ENCODE data around the gene UPP2. TPM values are rescaled to one million over a fixed set of nuclear protein-coding genes. Genes with fewer than 3 reads are reported as not detected.
A peak's percentile ranks its signal among the peaks of the same experiment; 100 is the strongest.

The UPP2 gene
- not detected in 2 replicates for total RNA-seq (2014; rRNA removed; shearing (Covaris generic); ENCODE audit: low replicate concordance)

GRCh38 chr2:158101384-158101926 is at the start of gene UPP2:
TSS of gene UPP2 (plus strand) at chr2:158101876. CDS start at chr2:158102064, 188 bp downstream.
- no peak within 1 kb of the TSS for H3K4me3 ChIP-seq
- DNase-seq: no peak
- H3K9me3 ChIP-seq: no peaks in the 10 kb centered on the region
- H3K27me3 ChIP-seq: no peaks in the 10 kb centered on the region
- no peaks in the 10 kb centered on the region for H3K36me3 ChIP-seq

- Histone ChIP-seq H3K27me3 (no peaks in the 10 kb centered on the region), H3K9me3 (no peaks in the 10 kb centered on the region), H3K36me3 (no peaks in the 10 kb centered on the region), H3K4me3 (no peak overlapping the region)
- DNase-seq: no peak
Measured at GRCh38 chr2:158052761-158053160, 48.9 kb upstream of the UPP2 start.

- H3K27me3 ChIP-seq: no peaks in the 10 kb centered on the region
- H3K4me3 ChIP-seq: no peak overlapping the region
- H3K9me3 ChIP-seq: no peaks in the 10 kb centered on the region
- no peak for DNase-seq
- H3K36me3 ChIP-seq: no peaks in the 10 kb centered on the region
Measured at GRCh38 chr2:158056875-158057274, 44.8 kb upstream of the UPP2 start.

- H3K4me3 ChIP-seq: no peak overlapping the region
- H3K36me3 ChIP-seq: no peaks in the 10 kb centered on the region
- no peak for DNase-seq
- H3K27me3 ChIP-seq: no peaks in the 10 kb centered on the region
- H3K9me3 ChIP-seq: no peaks in the 10 kb centered on the region
Measured at GRCh38 chr2:158060160-158060834, 41.4 kb upstream of the UPP2 start.

GRCh38 chr2:158060835-158061435 is 40.7 kb upstream of the UPP2 start:
- no peak overlapping the region for H3K4me3 ChIP-seq
- H3K27me3 ChIP-seq: no peaks in the 10 kb centered on the region
- H3K36me3 ChIP-seq: no peaks in the 10 kb centered on the region
- DNase-seq: no peak
- no peaks in the 10 kb centered on the region for H3K9me3 ChIP-seq

- Histone ChIP-seq H3K9me3 (no peaks in the 10 kb centered on the region), H3K4me3 (no peak overlapping the region), H3K27me3 (no peaks in the 10 kb centered on the region), H3K36me3 (no peaks in the 10 kb centered on the region)
- DNase-seq: no peak
Measured at GRCh38 chr2:158061763-158062162, 39.9 kb upstream of the UPP2 start.

- Histone ChIP-seq H3K27me3 (no peaks in the 10 kb centered on the region), H3K36me3 (no peaks in the 10 kb centered on the region), H3K9me3 (no peaks in the 10 kb centered on the region), H3K4me3 (no peak overlapping the region)
- DNase-seq: no peak
Measured at GRCh38 chr2:158066046-158066713, 35.5 kb upstream of the UPP2 start.

- H3K36me3 ChIP-seq: no peaks in the 10 kb centered on the region
- no peaks in the 10 kb centered on the region for H3K9me3 ChIP-seq
- no peaks in the 10 kb centered on the region for H3K27me3 ChIP-seq
- no peak overlapping the region for H3K4me3 ChIP-seq
- no peak for DNase-seq
Measured at GRCh38 chr2:158071018-158071417, 30.7 kb upstream of the UPP2 start.

GRCh38 chr2:158072361-158072760 is 29.3 kb upstream of the UPP2 start:
- no peak for DNase-seq

GRCh38 chr2:158079672-158080071 is 22.0 kb upstream of the UPP2 start:
- DNase-seq: peak; percentile 9

More at GRCh38 chr2:158072361-158072760, 29.3 kb upstream of the UPP2 start:
- Histone ChIP-seq H3K9me3 (peaks cover 3% of the 10 kb centered on the region; the same call in 1 of the 2 replicates), H3K36me3 (no peaks in the 10 kb centered on the region), H3K27me3 (no peaks in the 10 kb centered on the region), H3K4me3 (no peak overlapping the region)

GRCh38 chr2:158088093-158088492 is 13.6 kb upstream of the UPP2 start:
- peaks cover 2% of the 10 kb centered on the region; the same call in 1 of the 2 replicates for H3K9me3 ChIP-seq
- H3K27me3 ChIP-seq: no peaks in the 10 kb centered on the region

More at GRCh38 chr2:158079672-158080071, 22.0 kb upstream of the UPP2 start:
- Histone ChIP-seq H3K9me3 (peaks cover 3% of the 10 kb centered on the region; the same call in 1 of the 2 replicates), H3K36me3 (no peaks in the 10 kb centered on the region), H3K27me3 (no peaks in the 10 kb centered on the region), H3K4me3 (no peak overlapping the region)

GRCh38 chr2:158089322-158089721 is 12.4 kb upstream of the UPP2 start:
- Histone ChIP-seq H3K4me3 (no peak overlapping the region), H3K36me3 (no peaks in the 10 kb centered on the region), H3K27me3 (no peaks in the 10 kb centered on the region), H3K9me3 (peaks cover 2% of the 10 kb centered on the region; the same call in 1 of the 2 replicates)
- DNase-seq: no peak

More at GRCh38 chr2:158088093-158088492, 13.6 kb upstream of the UPP2 start:
- no peak overlapping the region for H3K4me3 ChIP-seq
- DNase-seq: no peak
- no peaks in the 10 kb centered on the region for H3K36me3 ChIP-seq

GRCh38 chr2:158091647-158092046 is 10.0 kb upstream of the UPP2 start:
- Histone ChIP-seq H3K4me3 (no peak overlapping the region), H3K36me3 (no peaks in the 10 kb centered on the region), H3K27me3 (no peaks in the 10 kb centered on the region), H3K9me3 (peaks cover 2% of the 10 kb centered on the region; the same call in 1 of the 2 replicates)
- no peak for DNase-seq

GRCh38 chr2:158094487-158095092 is 7.1 kb upstream of the UPP2 start:
- H3K36me3 ChIP-seq: no peaks in the 10 kb centered on the region
- H3K9me3 ChIP-seq: no peaks in the 10 kb centered on the region
- no peak overlapping the region for H3K4me3 ChIP-seq
- no peaks in the 10 kb centered on the region for H3K27me3 ChIP-seq
- DNase-seq: no peak

GRCh38 chr2:158095269-158095668 is 6.4 kb upstream of the UPP2 start:
- Histone ChIP-seq H3K4me3 (no peak overlapping the region), H3K36me3 (no peaks in the 10 kb centered on the region), H3K9me3 (no peaks in the 10 kb centered on the region), H3K27me3 (no peaks in the 10 kb centered on the region)
- DNase-seq: no peak

GRCh38 chr2:158095912-158096311 is 5.8 kb upstream of the UPP2 start:
- Histone ChIP-seq H3K4me3 (no peak overlapping the region), H3K27me3 (no peaks in the 10 kb centered on the region), H3K9me3 (no peaks in the 10 kb centered on the region), H3K36me3 (no peaks in the 10 kb centered on the region)
- DNase-seq: no peak

- no peak for DNase-seq
- H3K36me3 ChIP-seq: no peaks in the 10 kb centered on the region
Measured at GRCh38 chr2:158097481-158097880, 4.2 kb upstream of the UPP2 start.

More at GRCh38 chr2:158097481-158097880, 4.2 kb upstream of the UPP2 start:
- Histone ChIP-seq H3K4me3 (no peak overlapping the region), H3K9me3 (no peaks in the 10 kb centered on the region), H3K27me3 (no peaks in the 10 kb centered on the region)
